Stimulated activated CD4-positive, alpha-beta T cell treated with anti-CD3 and anti-CD28 coated beads, TNF-alpha, amount 100 ng/mL, for 4 hours (primary cell): ENCODE data around the gene CNIH3.

Experiments
- DNase-seq, 3 experiments: peaks; one replicate each; pipeline ENCODE4 v3.0.0-alpha.2; 2020; ENCODE audit warnings: low read depth in 3 of 3

Gene CNIH3

GRCh38 chr1:224721000-224721399 lies 104.9 kb downstream of the CNIH3 start:
- DNase-seq, result no peak

- DNase-seq, result no peak
Observed at GRCh38 chr1:224722838-224723237, 106.7 kb downstream of the CNIH3 start.

- DNase-seq, result no peak
Observed at GRCh38 chr1:224724566-224724965, 108.4 kb downstream of the CNIH3 start.

DNA sequence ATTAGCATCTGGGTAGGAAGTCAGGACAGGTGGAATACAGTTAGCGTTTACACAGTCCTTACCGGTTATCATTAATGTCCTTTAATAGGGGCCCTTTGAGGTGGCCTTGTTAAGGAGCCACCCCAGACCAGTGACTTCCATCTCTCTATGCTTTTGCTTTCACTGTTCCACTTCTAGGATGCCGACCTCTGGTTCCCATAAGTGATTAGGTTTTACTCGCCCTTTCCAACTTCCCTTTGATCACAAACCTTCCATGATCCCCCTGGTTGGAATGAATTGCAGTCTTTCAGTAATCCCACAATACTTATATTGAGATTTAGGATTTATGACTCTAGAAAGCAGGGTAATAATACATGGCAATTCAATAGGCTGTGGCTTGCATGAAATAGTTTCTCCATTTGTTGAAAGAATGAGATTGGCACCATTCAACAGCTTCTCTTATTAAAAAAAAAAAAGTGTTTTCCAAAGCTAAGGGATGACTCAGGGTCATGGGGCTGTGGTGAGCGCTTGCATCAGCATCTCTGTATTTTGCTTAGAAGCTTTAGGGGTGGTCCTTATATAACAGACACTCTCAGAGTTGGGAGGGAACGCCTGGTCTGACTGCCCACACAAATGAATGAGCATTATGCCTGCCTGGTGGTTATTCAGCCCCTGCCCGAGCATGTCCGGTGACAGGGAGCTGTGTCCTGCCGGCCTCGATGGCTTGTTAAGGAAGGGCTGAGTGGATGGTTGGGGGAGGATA lies 110.5 kb downstream of the CNIH3 start:
- no peak for DNase-seq

GRCh38 chr1:224727351-224728289 lies 111.5 kb downstream of the CNIH3 start:
- no peak for DNase-seq

DNA sequence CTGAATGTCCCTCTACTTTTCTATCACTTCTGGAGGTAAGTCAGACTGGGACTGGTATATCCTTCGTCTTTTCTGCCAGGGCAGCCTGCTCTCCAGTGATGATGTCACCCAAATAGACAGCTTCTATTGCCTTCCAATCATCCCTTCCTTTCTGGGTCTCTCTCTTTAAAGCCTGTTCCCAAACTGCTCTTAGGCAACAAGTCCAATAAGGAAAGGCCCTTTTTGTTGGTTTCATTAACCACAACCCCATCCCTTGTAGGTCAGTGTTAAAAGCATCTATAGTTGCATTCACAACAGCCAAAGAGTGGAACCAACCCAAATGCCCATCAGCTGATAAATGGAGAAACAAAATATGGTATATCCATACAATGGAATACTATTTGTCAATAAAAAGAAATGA lies 114.4 kb downstream of the CNIH3 start:
- no peak for DNase-seq

- DNase-seq, result no peak
Observed at GRCh38 chr1:224730965-224731364, 114.8 kb downstream of the CNIH3 start.

GRCh38 chr1:224731633-224732032 lies 115.5 kb downstream of the CNIH3 start:
- no peak for DNase-seq

DNA sequence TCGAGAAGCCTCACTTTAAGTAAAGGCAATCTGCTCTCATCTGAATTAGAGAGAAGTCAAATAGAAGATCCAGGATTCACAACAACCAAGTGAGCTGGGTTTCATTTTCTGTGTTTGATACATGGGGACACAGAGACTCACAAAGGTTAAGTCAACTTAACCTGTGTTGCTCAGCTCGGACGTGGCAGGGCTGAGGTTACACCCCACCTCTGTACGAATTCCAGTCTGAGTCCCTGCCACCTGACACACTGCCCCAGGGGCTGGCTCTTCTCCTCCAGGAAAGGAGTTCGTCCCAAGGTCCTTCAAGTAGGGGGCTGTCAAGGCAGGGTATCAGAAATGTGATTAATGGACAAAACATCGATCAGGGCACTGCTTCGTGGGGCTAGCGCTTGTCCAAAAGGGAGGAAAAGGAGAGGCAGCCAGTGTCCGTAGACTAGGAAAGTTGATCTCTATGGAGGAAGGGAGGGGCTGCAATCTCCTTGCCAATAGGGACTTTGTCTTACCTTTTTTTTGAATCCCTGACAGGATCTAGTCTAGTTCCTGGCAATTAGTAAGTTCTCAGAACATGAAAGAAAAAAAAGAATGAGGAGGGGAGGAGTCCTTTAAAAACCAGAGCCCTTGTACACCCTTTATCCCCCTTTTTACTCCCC lies 116.4 kb downstream of the CNIH3 start:
- no peak for DNase-seq

GRCh38 chr1:224733027-224733911 lies 117.2 kb downstream of the CNIH3 start:
- no peak for DNase-seq

- DNase-seq, result no peak
Observed at GRCh38 chr1:224734261-224734935, 118.3 kb downstream of the CNIH3 start.

- no peak for DNase-seq
Observed at GRCh38 chr1:224735159-224735558, 119.0 kb downstream of the CNIH3 start.

- no peak for DNase-seq
Observed at GRCh38 chr1:224736619-224737352, 120.7 kb downstream of the CNIH3 start.

DNA sequence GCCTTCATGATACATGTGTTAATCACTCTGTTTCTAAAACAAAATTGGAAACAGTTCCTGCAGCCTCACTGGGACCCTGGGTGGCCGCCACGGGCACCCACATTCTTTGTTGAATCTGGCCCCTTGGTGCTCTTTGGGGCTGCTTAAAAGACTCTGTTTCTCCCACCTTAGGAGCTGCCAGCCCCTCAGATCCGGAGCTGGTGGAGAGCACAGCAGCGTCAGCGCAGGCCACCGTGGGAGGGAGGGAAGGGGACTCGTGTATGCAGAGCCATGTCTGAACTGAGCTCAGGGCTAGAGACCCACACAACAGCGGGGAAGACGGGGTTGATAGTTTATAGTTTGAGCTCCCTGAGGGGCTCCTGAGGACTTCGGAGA lies 121.2 kb downstream of the CNIH3 start:
- DNase-seq, result no peak

DNA sequence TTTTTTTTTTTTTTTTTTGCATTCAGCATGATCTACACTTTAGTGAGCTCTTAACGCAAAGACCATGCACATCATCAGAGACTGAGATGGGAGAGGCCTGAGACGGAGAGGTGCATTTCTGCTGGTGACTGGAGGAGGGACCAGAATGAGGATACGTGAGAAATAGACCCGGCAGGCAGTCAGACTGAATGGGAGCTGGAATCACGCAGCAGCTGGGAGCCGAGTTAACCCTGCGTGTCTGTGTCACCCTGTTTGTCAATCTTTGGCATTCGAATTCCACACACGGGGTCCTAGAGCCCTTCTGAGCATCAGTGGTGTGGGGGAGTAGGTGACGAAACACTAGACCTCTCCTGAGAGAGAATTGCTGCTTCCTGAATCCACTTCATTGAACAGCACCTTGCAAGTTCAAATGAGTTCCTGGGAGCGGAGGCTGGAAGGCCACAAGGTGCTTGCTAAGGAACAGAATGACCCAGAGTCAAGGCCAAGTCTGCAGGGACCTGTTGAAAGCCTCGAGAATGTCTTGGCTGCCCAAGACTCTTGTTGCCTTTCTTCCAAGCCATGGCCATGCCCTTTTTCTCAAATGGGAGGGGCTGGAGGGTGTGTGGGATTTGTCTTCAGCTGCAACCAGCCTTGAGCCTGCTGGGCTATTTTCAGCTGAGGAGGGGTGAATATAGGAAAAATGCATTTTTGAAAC lies 123.3 kb downstream of the CNIH3 start:
- DNase-seq, result no peak

DNA sequence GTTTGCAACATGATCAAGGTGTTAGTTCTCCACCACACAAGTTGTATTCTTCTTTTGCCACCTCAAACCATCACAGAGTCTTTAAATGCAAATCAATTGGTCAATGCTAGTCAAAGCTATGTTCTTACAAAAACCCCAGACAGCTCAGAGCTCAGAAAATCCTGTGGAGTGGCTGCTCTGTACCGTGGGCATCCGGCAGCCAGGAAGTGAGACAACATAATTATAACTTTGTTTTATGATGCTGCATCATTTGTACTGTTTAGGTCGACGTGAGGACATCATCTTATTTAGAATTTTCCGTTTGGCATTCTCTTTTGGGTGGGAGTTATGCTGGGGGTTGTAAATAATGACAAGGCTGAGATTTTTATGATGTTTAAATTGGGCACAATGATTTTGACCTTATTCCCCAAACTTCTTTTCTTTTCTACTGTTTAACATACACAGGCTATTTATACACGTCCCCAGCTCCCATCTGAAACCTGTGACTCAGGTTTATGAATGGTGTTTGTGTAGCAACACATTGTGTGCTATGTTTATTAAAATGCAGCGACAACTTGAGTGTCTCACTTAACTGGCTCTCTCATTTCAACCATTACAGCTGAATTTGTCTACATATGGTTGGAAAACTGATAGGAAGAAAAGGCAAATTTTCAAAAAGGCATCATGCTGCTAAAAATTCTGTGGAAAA lies 124.0 kb downstream of the CNIH3 start:
- no peak for DNase-seq

- no peak for DNase-seq
Observed at GRCh38 chr1:224740685-224741052, 124.6 kb downstream of the CNIH3 start.

DNA sequence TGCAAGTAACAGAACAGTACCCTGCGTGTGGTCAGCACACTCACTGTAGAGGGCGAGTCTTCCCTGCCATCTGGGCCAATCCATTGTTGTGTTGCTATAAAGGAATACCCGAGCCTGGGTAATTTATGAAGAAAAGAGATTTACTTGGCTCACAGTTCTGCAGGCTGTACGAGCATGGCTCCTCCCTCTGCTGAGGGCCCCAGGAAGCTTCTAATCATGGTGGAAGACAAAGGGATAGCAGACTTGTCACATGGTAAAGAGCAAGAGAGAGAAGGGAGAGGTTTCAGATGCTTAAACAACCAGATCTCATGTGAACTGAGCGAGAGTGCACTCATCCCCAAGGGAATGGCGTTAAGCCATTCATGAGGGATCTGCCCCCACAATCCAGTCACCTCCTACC lies 126.2 kb downstream of the CNIH3 start:
- no peak for DNase-seq

GRCh38 chr1:224743608-224744164 lies 127.6 kb downstream of the CNIH3 start:
- DNase-seq, result no peak
